ENCODE results near the gene DAAM1.

The DAAM1 gene

GRCh38 chr14:59377491-59377890 lies 189.0 kb downstream of the DAAM1 start:
- 100% methylated on average over 1 of the region's 3 CpGs for WGBS (ENCODE audit: insufficient coverage)
- Histone ChIP-seq H3K9me3 (ENCODE audit: control extremely low read depth in 1 of 5, control insufficient read depth in 4 of 5, insufficient read depth in 2 of 5, low read depth in 1 of 5, low read length in 4 of 5) (no peaks in the 10 kb centered on the region), H3K4me1 (ENCODE audit: control extremely low read depth in 1 of 4, control insufficient read depth in 4 of 4, insufficient read depth in 4 of 4, low read length in 3 of 4) (no peaks in the 10 kb centered on the region), H3K36me3 (ENCODE audit: control insufficient read depth in 4 of 4, insufficient read depth in 4 of 4, low read length in 3 of 4) (no peaks in the 10 kb centered on the region), H3K4me3 (ENCODE audit: control insufficient read depth in 1 of 7, extremely low read depth in 1 of 7, insufficient read depth in 4 of 7, low read depth in 2 of 7, low read length in 6 of 7) (no peak overlapping the region), H3K27ac (ENCODE audit: insufficient read depth in 1 of 2, low read depth in 1 of 2, low read length in 2 of 2, poor library complexity in 1 of 2, severe bottlenecking in 2 of 2) (no peak overlapping the region), H3K27me3 (replicated peaks in 2 of 5; ENCODE audit: control insufficient read depth in 4 of 5, insufficient read depth in 5 of 5, low read length in 4 of 5) (no peaks in the 10 kb centered on the region)
- no peak for DNase-seq
- ChIA-PET POLR2A (no interaction called here), CTCF (no interaction called here)

GRCh38 chr14:59377991-59378601 lies 189.6 kb downstream of the DAAM1 start:
- ChIA-PET POLR2A (no interaction called here), CTCF (no interaction called here)
- Histone ChIP-seq H3K36me3 (ENCODE audit: control insufficient read depth in 4 of 4, insufficient read depth in 4 of 4, low read length in 3 of 4) (no peaks in the 10 kb centered on the region), H3K4me3 (ENCODE audit: control insufficient read depth in 1 of 7, extremely low read depth in 1 of 7, insufficient read depth in 4 of 7, low read depth in 2 of 7, low read length in 6 of 7) (no peak overlapping the region), H3K27me3 (replicated peaks in 2 of 5; ENCODE audit: control insufficient read depth in 4 of 5, insufficient read depth in 5 of 5, low read length in 4 of 5) (no peaks in the 10 kb centered on the region), H3K4me1 (ENCODE audit: control extremely low read depth in 1 of 4, control insufficient read depth in 4 of 4, insufficient read depth in 4 of 4, low read length in 3 of 4) (no peaks in the 10 kb centered on the region), H3K9me3 (ENCODE audit: control extremely low read depth in 1 of 5, control insufficient read depth in 4 of 5, insufficient read depth in 2 of 5, low read depth in 1 of 5, low read length in 4 of 5) (no peaks in the 10 kb centered on the region), H3K27ac (ENCODE audit: insufficient read depth in 1 of 2, low read depth in 1 of 2, low read length in 2 of 2, poor library complexity in 1 of 2, severe bottlenecking in 2 of 2) (no peak overlapping the region)
- no peak for DNase-seq
- WGBS (ENCODE audit: insufficient coverage), result 79% methylated on average over 4 of the region's 9 CpGs

- H3K27ac ChIP-seq (ENCODE audit: insufficient read depth in 1 of 2, low read depth in 1 of 2, low read length in 2 of 2, poor library complexity in 1 of 2, severe bottlenecking in 2 of 2), result no peak overlapping the region
- CTCF ChIA-PET, result no interaction called here
- no peaks in the 10 kb centered on the region for H3K36me3 ChIP-seq (ENCODE audit: control insufficient read depth in 4 of 4, insufficient read depth in 4 of 4, low read length in 3 of 4)
- H3K27me3 ChIP-seq (replicated peaks in 2 of 5; ENCODE audit: control insufficient read depth in 4 of 5, insufficient read depth in 5 of 5, low read length in 4 of 5), result no peaks in the 10 kb centered on the region
- no peak overlapping the region for H3K4me3 ChIP-seq (ENCODE audit: control insufficient read depth in 1 of 7, extremely low read depth in 1 of 7, insufficient read depth in 4 of 7, low read depth in 2 of 7, low read length in 6 of 7)
- no peak for DNase-seq
- H3K4me1 ChIP-seq (ENCODE audit: control extremely low read depth in 1 of 4, control insufficient read depth in 4 of 4, insufficient read depth in 4 of 4, low read length in 3 of 4), result no peaks in the 10 kb centered on the region
- POLR2A ChIA-PET, result no interaction called here
- WGBS (ENCODE audit: insufficient coverage), result no CpG with 5 or more reads among the region's 1 CpG
- H3K9me3 ChIP-seq (ENCODE audit: control extremely low read depth in 1 of 5, control insufficient read depth in 4 of 5, insufficient read depth in 2 of 5, low read depth in 1 of 5, low read length in 4 of 5), result peaks cover 0 to 3% (median 0%) of the 10 kb centered on the region in 5 experiments
These were observed 201.5 kb downstream of the DAAM1 start for GRCh38 chr14:59389936-59390335.

- POLR2A ChIA-PET, result no interaction called here
- 94% methylated on average over 2 of the region's 2 CpGs for WGBS (ENCODE audit: insufficient coverage)
- CTCF ChIA-PET, result no interaction called here
- no peak for DNase-seq
- H3K4me1 ChIP-seq (ENCODE audit: control extremely low read depth in 1 of 4, control insufficient read depth in 4 of 4, insufficient read depth in 4 of 4, low read length in 3 of 4), result no peaks in the 10 kb centered on the region
- no peaks in the 10 kb centered on the region for H3K27me3 ChIP-seq (replicated peaks in 2 of 5; ENCODE audit: control insufficient read depth in 4 of 5, insufficient read depth in 5 of 5, low read length in 4 of 5)
- H3K4me3 ChIP-seq (ENCODE audit: control insufficient read depth in 1 of 7, extremely low read depth in 1 of 7, insufficient read depth in 4 of 7, low read depth in 2 of 7, low read length in 6 of 7), result no peak overlapping the region
- no peaks in the 10 kb centered on the region for H3K36me3 ChIP-seq (ENCODE audit: control insufficient read depth in 4 of 4, insufficient read depth in 4 of 4, low read length in 3 of 4)
- H3K27ac ChIP-seq (ENCODE audit: insufficient read depth in 1 of 2, low read depth in 1 of 2, low read length in 2 of 2, poor library complexity in 1 of 2, severe bottlenecking in 2 of 2), result no peak overlapping the region
- H3K9me3 ChIP-seq (ENCODE audit: control extremely low read depth in 1 of 5, control insufficient read depth in 4 of 5, insufficient read depth in 2 of 5, low read depth in 1 of 5, low read length in 4 of 5), result peaks cover 0 to 3% (median 0%) of the 10 kb centered on the region in 5 experiments
These were observed 202.9 kb downstream of the DAAM1 start for GRCh38 chr14:59391388-59391787.

GRCh38 chr14:59394268-59394667 lies 205.8 kb downstream of the DAAM1 start:
- DNase-seq, result no peak
- H3K27ac ChIP-seq (ENCODE audit: insufficient read depth in 1 of 2, low read depth in 1 of 2, low read length in 2 of 2, poor library complexity in 1 of 2, severe bottlenecking in 2 of 2), result no peak overlapping the region
- CTCF ChIA-PET, result interaction anchor here (0.6 kb wide), 1 partner anchor 43 kb away, joined by 4 read pairs; no protein-coding TSS in a partner anchor
- peaks cover 0 to 16% (median 9%) of the 10 kb centered on the region in 4 experiments for H3K4me1 ChIP-seq (ENCODE audit: control extremely low read depth in 1 of 4, control insufficient read depth in 4 of 4, insufficient read depth in 4 of 4, low read length in 3 of 4)
- H3K4me3 ChIP-seq (ENCODE audit: control insufficient read depth in 1 of 7, extremely low read depth in 1 of 7, insufficient read depth in 4 of 7, low read depth in 2 of 7, low read length in 6 of 7), result no peak overlapping the region
- 92% methylated on average over 2 of the region's 4 CpGs for whole genome bisulfite sequencing (ENCODE audit: insufficient coverage)
- no peaks in the 10 kb centered on the region for H3K27me3 ChIP-seq (replicated peaks in 2 of 5; ENCODE audit: control insufficient read depth in 4 of 5, insufficient read depth in 5 of 5, low read length in 4 of 5)
- POLR2A ChIA-PET, result no interaction called here
- no peaks in the 10 kb centered on the region for H3K36me3 ChIP-seq (ENCODE audit: control insufficient read depth in 4 of 4, insufficient read depth in 4 of 4, low read length in 3 of 4)
- no peaks in the 10 kb centered on the region for H3K9me3 ChIP-seq (ENCODE audit: control extremely low read depth in 1 of 5, control insufficient read depth in 4 of 5, insufficient read depth in 2 of 5, low read depth in 1 of 5, low read length in 4 of 5)

GRCh38 chr14:59395672-59396071 lies 207.2 kb downstream of the DAAM1 start:
- WGBS (ENCODE audit: insufficient coverage), result 100% methylated on average over 2 of the region's 3 CpGs
- ChIA-PET POLR2A (no interaction called here), CTCF (no interaction called here)
- no peak overlapping the region for H3K4me3 ChIP-seq (ENCODE audit: control insufficient read depth in 1 of 7, extremely low read depth in 1 of 7, insufficient read depth in 4 of 7, low read depth in 2 of 7, low read length in 6 of 7)
- no peak overlapping the region for H3K27ac ChIP-seq (ENCODE audit: insufficient read depth in 1 of 2, low read depth in 1 of 2, low read length in 2 of 2, poor library complexity in 1 of 2, severe bottlenecking in 2 of 2)
- H3K4me1 ChIP-seq (ENCODE audit: control extremely low read depth in 1 of 4, control insufficient read depth in 4 of 4, insufficient read depth in 4 of 4, low read length in 3 of 4), result peaks cover 0 to 17% (median 10%) of the 10 kb centered on the region in 4 experiments
- H3K36me3 ChIP-seq (ENCODE audit: control insufficient read depth in 4 of 4, insufficient read depth in 4 of 4, low read length in 3 of 4), result no peaks in the 10 kb centered on the region
- no peaks in the 10 kb centered on the region for H3K27me3 ChIP-seq (replicated peaks in 2 of 5; ENCODE audit: control insufficient read depth in 4 of 5, insufficient read depth in 5 of 5, low read length in 4 of 5)
- no peak for DNase-seq
- no peaks in the 10 kb centered on the region for H3K9me3 ChIP-seq (ENCODE audit: control extremely low read depth in 1 of 5, control insufficient read depth in 4 of 5, insufficient read depth in 2 of 5, low read depth in 1 of 5, low read length in 4 of 5)

GRCh38 chr14:59398841-59399240 lies 210.4 kb downstream of the DAAM1 start:
- 0% methylated on average over 1 of the region's 1 CpG for WGBS (ENCODE audit: insufficient coverage)
- POLR2A ChIA-PET, result no interaction called here
- H3K4me3 ChIP-seq (ENCODE audit: control insufficient read depth in 1 of 7, extremely low read depth in 1 of 7, insufficient read depth in 4 of 7, low read depth in 2 of 7, low read length in 6 of 7), result no peak overlapping the region
- peak; percentile 56 to 92 (median 91) for DNase-seq
- H3K27me3 ChIP-seq (replicated peaks in 2 of 5; ENCODE audit: control insufficient read depth in 4 of 5, insufficient read depth in 5 of 5, low read length in 4 of 5), result no peaks in the 10 kb centered on the region
- H3K4me1 ChIP-seq (ENCODE audit: control extremely low read depth in 1 of 4, control insufficient read depth in 4 of 4, insufficient read depth in 4 of 4, low read length in 3 of 4), result peaks cover 0 to 17% (median 10%) of the 10 kb centered on the region in 4 experiments
- H3K36me3 ChIP-seq (ENCODE audit: control insufficient read depth in 4 of 4, insufficient read depth in 4 of 4, low read length in 3 of 4), result no peaks in the 10 kb centered on the region
- CTCF ChIA-PET, result no interaction called here
- H3K27ac ChIP-seq (ENCODE audit: insufficient read depth in 1 of 2, low read depth in 1 of 2, low read length in 2 of 2, poor library complexity in 1 of 2, severe bottlenecking in 2 of 2), result no peak overlapping the region
- H3K9me3 ChIP-seq (ENCODE audit: control extremely low read depth in 1 of 5, control insufficient read depth in 4 of 5, insufficient read depth in 2 of 5, low read depth in 1 of 5, low read length in 4 of 5), result peaks cover 0 to 3% (median 0%) of the 10 kb centered on the region in 5 experiments

Measured in common myeloid progenitor, CD34-positive (primary cell).